Body of pancreas (tissue), 4 donors: ENCODE data around the gene UBE2I. TPM values are rescaled to one million over a fixed set of nuclear protein-coding genes. Genes with fewer than 3 reads are reported as not detected.

Experiments used
- ATAC-seq: fragments of 150-250 bp; one replicate; pipeline ENCODE4 v1.9.1; 2016
- DNase-seq, 4 donors: peaks; one replicate each; pipeline ENCODE4 v3.0.0-alpha.2; 2019
- H3K27ac ChIP-seq, 4 donors: fragments of 200-600 bp; sonication (generic); 1 replicate in 3 of 4; 2 replicates in 1 of 4; pipeline versions ENCODE4 v1.5.1 to v1.6.1; 2016 to 2019; ENCODE audit warnings: mild to moderate bottlenecking in 1 of 4, mixed read lengths in 1 of 4, moderate library complexity in 1 of 4
- H3K27me3 ChIP-seq, 2 donors: fragments of 200-600 bp; sonication (generic); one replicate each; pipeline ENCODE4 v1.6.0; 2016; ENCODE audit warnings: mild to moderate bottlenecking in 1 of 2
- H3K36me3 ChIP-seq, 2 donors: fragments of 200-600 bp; sonication (generic); replicated peaks in 1 of 2; 2 replicates each; pipeline ENCODE4 v1.5.1; 2016; ENCODE audit warnings: low read depth in 2 of 2; ENCODE audit not compliant: insufficient read depth in 1 of 2
- H3K4me1 ChIP-seq: fragments of 200-600 bp; sonication (generic); one replicate; pipeline ENCODE4 v1.6.0; 2016
- H3K4me3 ChIP-seq, 2 donors: fragments of 200-600 bp; sonication (generic); 1 replicate in 1 of 2; 2 replicates in 1 of 2; pipeline ENCODE4 v1.5.1; 2016 to 2019
- H3K9me3 ChIP-seq, 3 donors: fragments of 200-600 bp; sonication (generic); 1 replicate in 2 of 3; 2 replicates in 1 of 3; pipeline ENCODE4 v1.5.1; 2016
- CTCF ChIP-seq, 7 experiments: fragments of 450-650 bp in 4 of 7; fragments of 200-600 bp in 3 of 7; sonication (generic) in 3 of 7; IDR thresholded peaks; one replicate each; pipeline ENCODE4 v1.5.1; 2016 to 2019; ENCODE audit warnings: antibody characterized with exemption in 7 of 7
- POLR2A ChIP-seq, 3 donors: fragments of 450-650 bp; IDR thresholded peaks; one replicate each; pipeline ENCODE4 v1.6.1; 2016; ENCODE audit warnings: antibody characterized with exemption in 3 of 3, mild to moderate bottlenecking in 2 of 3
- WGBS, 2 donors: methylation state at CpG; one replicate each; pipeline ENCODE4 v1.1.5; 2017; 5-methylcytosine and 5-hydroxymethylcytosine counted together
- intact Hi-C: fragments of 100-400 bp; cut with DNase I; formaldehyde crosslinking; loops from one replicate; pipeline ENCODE4 v1.15.1; 2023
- total RNA-seq, 2 donors: library from RNA; depleted of rRNA; stranded (reverse); fragments of >200 nt; gene quantifications; one replicate each; pipeline ENCODE4 v1.1.0, GENCODE V29; 2016

UBE2I gene
- total RNA-seq, 2 donors from 2014 or later = 25.9 to 81.7 TPM

GRCh38 chr16:1308036-1308976 is 1.1 kb upstream of the UBE2I start:
- intact Hi-C loops = no loop called here
- WGBS, 2 donors = 1 to 7% methylated on average over 19 to 34 of the region's 43 CpGs
- Histone ChIP-seq H3K27me3 (no peaks in the 10 kb centered on the region), H3K4me3 (no peak overlapping the region), H3K27ac (peak overlapping the region; percentile 86 to 99 (median 99)), H3K4me1 (peaks cover 30% of the 10 kb centered on the region), H3K9me3 (no peaks in the 10 kb centered on the region), H3K36me3 (no peaks in the 10 kb centered on the region)
- ATAC-seq (peak; percentile 25), DNase-seq (no peak)
- TF ChIP-seq CTCF (IDR thresholded peaks at IDR 0.05) (no peak), POLR2A (IDR thresholded peaks at IDR 0.05) (no peak)

GRCh38 chr16:1309888-1310831 is 724 bp downstream of the UBE2I start:
- Histone ChIP-seq H3K36me3 (peaks cover 0 to 10% of the 10 kb centered on the region in 2 donors), H3K9me3 (no peaks in the 10 kb centered on the region), H3K27me3 (no peaks in the 10 kb centered on the region), H3K4me3 (peak overlapping the region; percentile 40 to 94), H3K27ac (peak overlapping the region; percentile 1 to 99 (median 64)), H3K4me1 (peaks cover 28% of the 10 kb centered on the region)
- 0 to 1% methylated on average over 19 to 64 of the region's 77 CpGs for WGBS, 2 donors
- ATAC-seq (peak; percentile 2), DNase-seq (peak in 3 of 4 donors; percentile 45 to 59 (median 53))
- no peak for TF ChIP-seq CTCF (IDR thresholded peaks at IDR 0.05)
- TF ChIP-seq POLR2A (IDR thresholded peaks at IDR 0.05) = no peak
- intact Hi-C loops = no loop called here

- no peaks in the 10 kb centered on the region for H3K9me3 ChIP-seq
- TF ChIP-seq POLR2A (IDR thresholded peaks at IDR 0.05) = no peak
- no peak for TF ChIP-seq CTCF (IDR thresholded peaks at IDR 0.05)
- WGBS, 2 donors = 1 to 4% methylated on average over 5 to 14 of the region's 14 CpGs
- peak overlapping the region; percentile 40 to 94 for H3K4me3 ChIP-seq
- no peak for ATAC-seq
- peak overlapping the region in 1 of 4 donors; percentile 1 for H3K27ac ChIP-seq
- no peak for DNase-seq
- intact Hi-C loops = no loop called here
- peaks cover 6 to 17% of the 10 kb centered on the region in 2 donors for H3K36me3 ChIP-seq
- peaks cover 28% of the 10 kb centered on the region for H3K4me1 ChIP-seq
- H3K27me3 ChIP-seq = no peaks in the 10 kb centered on the region
Measured at GRCh38 chr16:1310832-1311200, 1.4 kb downstream of the UBE2I start.

- no peaks in the 10 kb centered on the region for H3K27me3 ChIP-seq
- ATAC-seq (no peak), DNase-seq (no peak)
- H3K9me3 ChIP-seq = no peaks in the 10 kb centered on the region
- intact Hi-C loops = no loop called here
- H3K36me3 ChIP-seq = peaks cover 10 to 20% of the 10 kb centered on the region in 2 donors
- no peak overlapping the region for H3K27ac ChIP-seq
- TF ChIP-seq POLR2A (IDR thresholded peaks at IDR 0.05) (no peak), CTCF (IDR thresholded peaks at IDR 0.05) (no peak)
- H3K4me3 ChIP-seq = peak overlapping the region in 1 of 2 donors; percentile 94
- H3K4me1 ChIP-seq = peaks cover 28% of the 10 kb centered on the region
- 4 to 18% methylated on average over 7 to 13 of the region's 13 CpGs for WGBS, 2 donors
Measured at GRCh38 chr16:1311212-1311737, 1.8 kb downstream of the UBE2I start.
